ENCODE data around the gene ACAA1. TPM values are rescaled to one million over a fixed set of nuclear protein-coding genes. Genes with fewer than 3 reads are reported as not detected.
A peak's percentile ranks its signal among the peaks of the same experiment; 100 is the strongest.
"Not testable (repeated sequence)": the region's sequence is repeated elsewhere in the genome, so short reads cannot be mapped to it uniquely, and the experiment has no call there.

ACAA1 gene
- total RNA-seq, 1 experiment from 2014 or later: 31.8 TPM

DNA sequence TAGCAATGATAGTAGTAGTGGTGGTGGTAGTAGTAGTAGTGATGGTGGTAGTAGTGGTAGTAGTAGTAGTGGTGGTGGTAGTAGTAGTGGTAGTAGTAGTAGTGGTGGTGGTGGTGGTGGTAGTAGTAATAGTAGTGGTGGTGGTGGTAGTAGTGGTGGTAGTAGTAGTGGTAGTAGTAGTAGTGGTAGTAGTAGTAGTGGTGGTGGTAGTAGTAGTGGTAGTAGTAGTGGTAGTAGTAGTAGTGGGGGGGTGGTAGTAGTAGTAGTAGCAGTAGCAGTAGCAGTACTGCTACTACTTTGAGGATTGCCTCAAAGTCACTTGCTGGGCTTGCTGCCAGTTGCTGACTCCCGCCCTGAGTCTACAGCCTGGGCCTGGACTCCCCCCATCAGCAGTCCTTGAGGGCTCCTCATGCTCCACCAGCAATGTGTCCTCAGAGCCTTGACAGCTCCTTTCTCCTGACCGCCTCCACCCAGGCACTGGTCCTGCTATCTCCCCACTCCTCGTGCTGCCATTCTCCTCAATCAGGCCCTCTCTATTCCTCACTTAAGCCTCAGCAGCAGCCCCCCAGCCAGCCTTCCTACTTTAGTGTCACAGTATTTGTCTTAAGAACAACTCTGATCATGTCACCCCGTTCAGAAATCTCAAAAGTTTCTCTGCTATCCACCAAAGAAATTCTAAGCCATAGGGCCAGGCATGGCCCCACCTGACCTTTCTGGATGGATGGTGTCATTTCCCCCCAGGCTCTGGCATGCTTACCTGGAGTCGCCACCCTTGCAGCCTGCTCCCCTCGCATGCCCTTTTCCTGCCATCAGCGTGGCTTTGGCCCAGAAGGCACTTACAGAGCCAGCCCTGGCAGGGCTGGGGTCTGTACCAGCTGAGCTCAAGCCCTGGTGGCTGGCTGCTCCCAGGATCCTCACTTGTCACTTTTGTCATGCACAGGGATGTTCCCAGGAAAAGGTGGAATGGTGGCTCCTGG, 52.3 kb downstream of the ACAA1 start:
- H3K4me3 ChIP-seq: no peak overlapping the region
- H3K36me3 ChIP-seq: no peaks in the 10 kb centered on the region
- no peaks in the 10 kb centered on the region for H3K9me3 ChIP-seq
- H3K27me3 ChIP-seq: no peaks in the 10 kb centered on the region
- DNase-seq: peak; percentile 69

DNA sequence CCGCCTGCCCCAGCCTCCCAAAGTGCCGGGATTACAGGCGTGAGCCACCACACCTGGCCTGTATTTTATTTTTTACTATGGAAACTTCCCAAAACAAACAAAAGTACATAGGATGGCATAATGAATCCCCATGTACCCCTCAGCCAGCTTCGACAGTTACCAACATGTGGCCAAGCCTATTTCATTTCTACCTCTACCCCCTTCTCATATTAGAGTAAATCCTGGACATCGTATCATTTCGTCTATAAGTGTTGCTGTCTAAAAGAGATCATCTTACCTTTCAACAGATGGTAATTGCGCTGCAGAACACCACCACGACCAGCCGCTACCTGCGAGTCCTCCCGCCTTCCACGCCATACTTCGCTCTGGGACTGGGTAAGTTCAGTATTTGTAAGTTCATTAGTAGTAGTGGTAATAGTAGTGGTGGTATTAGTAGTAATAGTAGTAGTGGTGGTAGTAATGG, 53.0 kb downstream of the ACAA1 start:
- Histone ChIP-seq H3K4me3 (no peak overlapping the region), H3K9me3 (no peaks in the 10 kb centered on the region), H3K27me3 (no peaks in the 10 kb centered on the region), H3K36me3 (no peaks in the 10 kb centered on the region)
- no peak for DNase-seq

DNA sequence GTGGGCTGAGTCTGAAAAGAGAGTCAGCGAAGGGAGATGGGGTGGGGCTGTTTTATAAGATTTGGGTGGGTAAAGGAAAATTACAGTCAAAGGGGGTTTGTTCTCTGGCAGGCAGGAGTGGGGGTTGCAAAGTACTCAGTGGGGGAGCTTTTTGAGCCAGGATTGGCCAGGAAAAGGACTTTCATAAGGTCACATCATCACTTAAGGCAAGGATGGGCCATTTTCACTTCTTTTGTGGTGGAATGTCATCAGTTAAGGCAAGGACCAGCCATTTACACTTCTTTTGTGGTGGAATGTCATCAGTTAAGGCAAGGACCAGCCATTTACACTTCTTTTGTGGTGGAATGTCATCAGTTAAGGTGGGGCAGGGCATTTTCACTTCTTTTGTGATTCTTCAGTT, 53.7 kb downstream of the ACAA1 start:
- H3K27me3 ChIP-seq, DNase-seq, H3K9me3 ChIP-seq, H3K36me3 ChIP-seq, H3K4me3 ChIP-seq: not testable (repeated sequence)

DNA sequence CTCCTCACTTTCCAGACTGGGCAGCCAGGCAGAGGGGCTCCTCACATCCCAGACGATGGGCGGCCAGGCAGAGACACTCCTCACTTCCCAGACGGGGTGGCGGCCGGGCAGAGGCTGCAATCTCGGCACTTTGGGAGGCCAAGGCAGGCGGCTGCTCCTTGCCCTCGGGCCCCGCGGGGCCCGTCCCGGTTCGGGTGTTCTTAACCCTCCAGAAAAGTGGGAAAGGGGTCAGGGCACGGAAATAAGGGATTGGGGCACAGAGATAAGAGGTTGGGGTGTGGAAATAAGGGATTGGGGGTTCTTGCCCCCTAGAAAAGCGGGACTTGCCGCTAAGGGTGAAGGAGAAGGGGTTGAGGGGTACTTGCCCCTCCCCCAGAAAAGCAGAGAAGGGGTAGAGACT, 54.6 kb downstream of the ACAA1 start:
- not testable (repeated sequence) for H3K4me3 ChIP-seq, H3K36me3 ChIP-seq, DNase-seq, H3K9me3 ChIP-seq, H3K27me3 ChIP-seq

DNA sequence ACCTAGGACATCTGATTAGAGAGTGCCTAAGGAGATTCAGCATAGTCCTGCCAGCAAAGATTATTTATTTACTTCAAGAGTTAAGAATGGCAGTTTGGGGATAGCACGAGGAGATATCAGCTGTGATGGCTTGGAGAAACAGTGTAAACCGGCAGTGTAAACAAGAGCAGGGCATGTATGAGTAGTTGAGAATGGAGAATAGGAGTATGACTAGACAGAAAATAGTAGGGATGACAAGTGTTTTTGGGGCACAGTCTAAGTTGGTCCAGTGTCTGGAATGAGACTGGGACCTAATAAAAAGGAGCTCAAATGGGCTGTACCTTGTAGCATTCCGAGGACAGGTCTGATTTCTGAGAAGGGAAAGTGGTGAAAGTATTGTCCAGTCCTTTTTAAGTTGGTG, 59.9 kb downstream of the ACAA1 start:
- DNase-seq, H3K9me3 ChIP-seq, H3K27me3 ChIP-seq, H3K4me3 ChIP-seq, H3K36me3 ChIP-seq: not testable (repeated sequence)

Other genes starting within 250 kb of the ACAA1 start
- 0.15 and 4.4 TPM in 2 replicates for gene VILL, start 146.3 kb downstream of the ACAA1 start, total RNA-seq (2014; rRNA removed; shearing (Covaris generic); ENCODE audit: low replicate concordance)
- gene PLCD1, start 107.5 kb downstream of the ACAA1 start, total RNA-seq (2014; rRNA removed; shearing (Covaris generic); ENCODE audit: low replicate concordance): 0.13 TPM in 1 of 2 replicates, not detected in the other
- gene DLEC1, start 97.9 kb downstream of the ACAA1 start, total RNA-seq (2014; rRNA removed; shearing (Covaris generic); ENCODE audit: low replicate concordance): not detected in 2 replicates
- 4.1 TPM in 1 of 2 replicates, not detected in the other for gene MYD88, start 1.5 kb upstream of the ACAA1 start, total RNA-seq (2014; rRNA removed; shearing (Covaris generic); ENCODE audit: low replicate concordance)
- gene OXSR1, start 28.4 kb upstream of the ACAA1 start, total RNA-seq (2014; rRNA removed; shearing (Covaris generic); ENCODE audit: low replicate concordance): 13.2 and 20.3 TPM in 2 replicates
- gene SLC22A13, start 128.7 kb upstream of the ACAA1 start, total RNA-seq (2014; rRNA removed; shearing (Covaris generic); ENCODE audit: low replicate concordance): not detected in 2 replicates
- gene SLC22A14, start 145.2 kb upstream of the ACAA1 start, total RNA-seq (2014; rRNA removed; shearing (Covaris generic); ENCODE audit: low replicate concordance): 0.69 TPM in 1 of 2 replicates, not detected in the other
- 1.0 and 2.8 TPM in 2 replicates for gene XYLB, start 209.7 kb upstream of the ACAA1 start, total RNA-seq (2014; rRNA removed; shearing (Covaris generic); ENCODE audit: low replicate concordance)

Measured in MG63 (cell line).